MM.1S (cell line): ENCODE data around the gene PRF1.

Source experiments
- EZH2 ChIP-seq: fragments of 300-600 bp; sonication (generic); optimal IDR thresholded peaks from 2 replicates; pipeline ENCODE3; 2017; ENCODE audit warnings: low read depth, mild to moderate bottlenecking, antibody characterized with exemption, low read length, mixed read lengths
- EZH2phosphoT487 ChIP-seq: fragments of 300-600 bp; sonication (generic); IDR thresholded peaks from 2 replicates; pipeline ENCODE4 v1.6.1; 2018; ENCODE audit warnings: antibody characterized with exemption, low read length
- TF ChIP-seq, protein P1 (sequence below): fragments of 300-600 bp; sonication (generic); IDR thresholded peaks from 2 replicates; pipeline ENCODE4 v1.5.1; 2016; ENCODE audit warnings: antibody characterized with exemption, low read length, mixed read lengths

DNA sequence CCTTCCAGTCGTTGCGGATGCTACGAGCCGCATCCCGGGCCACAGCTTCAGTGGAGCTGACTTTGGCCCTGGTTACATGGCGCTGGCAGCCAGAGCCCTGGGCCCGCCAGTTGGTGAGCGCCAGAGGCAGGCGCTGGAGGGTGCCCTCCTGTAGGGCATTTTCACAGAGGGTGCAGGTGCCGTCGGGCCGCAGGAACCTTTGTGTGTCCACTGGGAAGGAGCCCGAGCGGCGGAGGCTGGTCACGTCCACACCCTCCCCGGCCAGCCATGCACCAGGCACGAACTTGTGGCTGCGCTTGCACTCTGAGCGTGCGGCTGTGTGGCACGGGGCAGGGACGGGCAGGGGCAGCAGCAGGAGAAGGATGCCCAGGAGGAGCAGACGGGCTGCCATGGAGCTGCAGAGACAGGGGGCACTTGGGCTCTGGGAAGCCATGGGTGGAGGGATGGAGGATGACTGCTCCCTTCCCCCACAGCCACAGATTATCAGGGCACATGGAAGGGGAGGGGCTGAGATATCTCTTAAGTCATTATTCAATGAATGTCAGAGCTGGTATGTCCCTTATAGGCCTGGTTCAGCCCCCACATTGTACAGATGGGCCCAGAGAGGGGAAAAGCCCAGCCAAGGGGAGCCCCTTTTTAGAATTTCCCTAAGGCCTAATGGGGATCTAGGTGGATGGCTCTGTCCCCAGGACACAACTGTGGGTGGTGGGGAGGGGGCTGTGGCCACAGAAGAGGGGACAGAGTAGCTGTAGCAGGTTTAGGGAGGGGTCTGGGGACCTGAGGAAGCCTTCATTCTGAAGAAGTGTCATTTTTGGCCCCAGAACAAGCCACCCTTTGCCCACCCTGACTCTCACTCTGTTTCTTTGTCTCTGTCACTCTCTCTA lies 1.8 kb downstream of the PRF1 start:
- TF ChIP-seq, protein P1, sequence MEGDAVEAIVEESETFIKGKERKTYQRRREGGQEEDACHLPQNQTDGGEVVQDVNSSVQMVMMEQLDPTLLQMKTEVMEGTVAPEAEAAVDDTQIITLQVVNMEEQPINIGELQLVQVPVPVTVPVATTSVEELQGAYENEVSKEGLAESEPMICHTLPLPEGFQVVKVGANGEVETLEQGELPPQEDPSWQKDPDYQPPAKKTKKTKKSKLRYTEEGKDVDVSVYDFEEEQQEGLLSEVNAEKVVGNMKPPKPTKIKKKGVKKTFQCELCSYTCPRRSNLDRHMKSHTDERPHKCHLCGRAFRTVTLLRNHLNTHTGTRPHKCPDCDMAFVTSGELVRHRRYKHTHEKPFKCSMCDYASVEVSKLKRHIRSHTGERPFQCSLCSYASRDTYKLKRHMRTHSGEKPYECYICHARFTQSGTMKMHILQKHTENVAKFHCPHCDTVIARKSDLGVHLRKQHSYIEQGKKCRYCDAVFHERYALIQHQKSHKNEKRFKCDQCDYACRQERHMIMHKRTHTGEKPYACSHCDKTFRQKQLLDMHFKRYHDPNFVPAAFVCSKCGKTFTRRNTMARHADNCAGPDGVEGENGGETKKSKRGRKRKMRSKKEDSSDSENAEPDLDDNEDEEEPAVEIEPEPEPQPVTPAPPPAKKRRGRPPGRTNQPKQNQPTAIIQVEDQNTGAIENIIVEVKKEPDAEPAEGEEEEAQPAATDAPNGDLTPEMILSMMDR, result no peak
- no peak for TF ChIP-seq EZH2
- TF ChIP-seq EZH2phosphoT487, result no peak
